Liver (tissue), 9 donors: ENCODE results near the gene SCPEP1. TPM values are rescaled to one million over a fixed set of nuclear protein-coding genes. Genes with fewer than 3 reads are reported as not detected.

ENCODE experiments used
- DNase-seq: peaks from one replicate; pipeline ENCODE4 v3.0.0-alpha.2; 2017; ENCODE audit warnings: low spot score
- H3K27ac ChIP-seq, 2 donors: one replicate each; pipeline ENCODE4 v1.7.0; 2013; ENCODE audit warnings: inconsistent platforms in 2 of 2, low read length in 2 of 2, control low read depth in 1 of 2, low read depth in 1 of 2, mild to moderate bottlenecking in 1 of 2
- H3K27me3 ChIP-seq, 4 donors: one replicate each; pipeline versions ENCODE4 v1.6.1 to v1.7.0; 2013; ENCODE audit warnings: low read length in 3 of 4, inconsistent platforms in 1 of 4, mild to moderate bottlenecking in 1 of 4, moderate library complexity in 1 of 4; ENCODE audit not compliant: control insufficient read depth in 4 of 4, insufficient read depth in 4 of 4
- H3K36me3 ChIP-seq, 4 donors: one replicate each; pipeline versions ENCODE4 v1.6.1 to v1.7.0; 2013; ENCODE audit warnings: low read length in 3 of 4, mild to moderate bottlenecking in 3 of 4, low read depth in 1 of 4, moderate library complexity in 1 of 4; ENCODE audit not compliant: control insufficient read depth in 4 of 4, insufficient read depth in 3 of 4
- H3K4me1 ChIP-seq, 4 donors: one replicate each; pipeline versions ENCODE4 v1.6.1 to v1.7.0; 2013; ENCODE audit warnings: low read length in 3 of 4, mild to moderate bottlenecking in 3 of 4, moderate library complexity in 1 of 4; ENCODE audit not compliant: control insufficient read depth in 4 of 4, insufficient read depth in 4 of 4
- H3K4me3 ChIP-seq, 3 donors: one replicate each; pipeline versions ENCODE4 v1.6.1 to v1.7.0; 2013; ENCODE audit warnings: low read length in 3 of 3, control low read depth in 1 of 3, low read depth in 1 of 3, mild to moderate bottlenecking in 1 of 3
- H3K9ac ChIP-seq, 2 donors: one replicate each; pipeline ENCODE4 v1.7.0; 2013; ENCODE audit warnings: low read length in 2 of 2, mild to moderate bottlenecking in 2 of 2, moderate library complexity in 2 of 2, control low read depth in 1 of 2, low read depth in 1 of 2
- H3K9me3 ChIP-seq, 4 donors: one replicate each; pipeline versions ENCODE4 v1.6.1 to v1.7.0; 2013; ENCODE audit warnings: low read length in 3 of 4; ENCODE audit not compliant: control insufficient read depth in 4 of 4
- ATF3 ChIP-seq: IDR thresholded peaks from 2 replicates; pipeline ENCODE4 v1.6.1; 2016; ENCODE audit warnings: antibody characterized with exemption
- CTCF ChIP-seq: fragments of 150-350 bp; IDR thresholded peaks from 2 replicates; pipeline ENCODE4 v1.5.1; 2017; ENCODE audit warnings: improper control_type of control experiment, low read depth, low read length; ENCODE audit not compliant: missing input control
- EGR1 ChIP-seq, 2 donors: IDR thresholded peaks; 2 replicates each; pipeline ENCODE4 v1.6.1; 2016 to 2018; ENCODE audit warnings: antibody characterized with exemption in 2 of 2, low read depth in 2 of 2
- FOXA1 ChIP-seq: IDR thresholded peaks from 2 replicates; pipeline ENCODE4 v1.6.1; 2016; ENCODE audit warnings: antibody characterized with exemption
- FOXA2 ChIP-seq: IDR thresholded peaks from 2 replicates; pipeline ENCODE4 v1.6.1; 2016; ENCODE audit warnings: antibody characterized with exemption
- GABPA ChIP-seq, 2 donors: IDR thresholded peaks in 1 of 2; conservative IDR thresholded peaks in 1 of 2; 2 replicates each; pipeline ENCODE4 v1.6.1; 2016; ENCODE audit warnings: antibody characterized with exemption in 2 of 2, mild to moderate bottlenecking in 1 of 2, moderate library complexity in 1 of 2
- HNF4A ChIP-seq, 2 donors: conservative IDR thresholded peaks; 2 replicates each; pipeline ENCODE4 v1.6.1; 2016; ENCODE audit warnings: antibody characterized with exemption in 2 of 2, mild to moderate bottlenecking in 2 of 2
- HNF4G ChIP-seq: IDR thresholded peaks from 2 replicates; pipeline ENCODE4 v1.6.1; 2016; ENCODE audit warnings: antibody characterized with exemption
- JUND ChIP-seq, 2 donors: IDR thresholded peaks; 2 replicates each; pipeline ENCODE4 v1.6.1; 2016; ENCODE audit warnings: antibody characterized with exemption in 2 of 2
- MAX ChIP-seq: IDR thresholded peaks from 2 replicates; pipeline ENCODE4 v1.6.1; 2016; ENCODE audit warnings: antibody characterized with exemption
- NR2F2 ChIP-seq: IDR thresholded peaks from 2 replicates; pipeline ENCODE4 v1.6.1; 2016; ENCODE audit warnings: antibody characterized with exemption
- RAD21 ChIP-seq, 2 donors: IDR thresholded peaks; 2 replicates each; pipeline ENCODE4 v1.6.1; 2016; ENCODE audit warnings: antibody characterized with exemption in 2 of 2, mild to moderate bottlenecking in 2 of 2
- REST ChIP-seq: IDR thresholded peaks from 2 replicates; pipeline ENCODE4 v1.6.1; 2016; ENCODE audit warnings: antibody characterized with exemption, mild to moderate bottlenecking
- RXRA ChIP-seq, 2 donors: IDR thresholded peaks; 2 replicates each; pipeline ENCODE4 v1.6.1; 2017 to 2018; ENCODE audit warnings: antibody characterized with exemption in 2 of 2, mild to moderate bottlenecking in 1 of 2
- SP1 ChIP-seq: IDR thresholded peaks from 2 replicates; pipeline ENCODE4 v1.6.1; 2018; ENCODE audit warnings: antibody characterized with exemption, mild to moderate bottlenecking
- TAF1 ChIP-seq: conservative IDR thresholded peaks from 2 replicates; pipeline ENCODE4 v1.6.1; 2016; ENCODE audit warnings: antibody characterized with exemption, mild to moderate bottlenecking
- YY1 ChIP-seq: IDR thresholded peaks from 2 replicates; pipeline ENCODE4 v1.6.1; 2016; ENCODE audit warnings: antibody characterized with exemption, mild to moderate bottlenecking
- ZBTB33 ChIP-seq: IDR thresholded peaks from 2 replicates; pipeline ENCODE4 v1.6.1; 2016; ENCODE audit warnings: antibody characterized with exemption
- WGBS: extraction: QIAGEN DNeasy Blood & Tissue Kit; methylation state at CpG from one replicate; pipeline ENCODE4 v1.1.7; 2013; 5-methylcytosine and 5-hydroxymethylcytosine counted together
- polyA plus RNA-seq, 2 donors: library from polyadenylated mRNA; stranded (reverse) in 1 of 2; unstranded in 1 of 2; fragments of 200-250 nt in 1 of 2; fragments of >200 nt in 1 of 2; fragmentation: Nextera tagmentation in 1 of 2; extraction: Ambion mirVana in 1 of 2; gene quantifications; one replicate each; pipeline versions ENCODE4 v1.2.1 to v1.2.3, GENCODE V29; 2013 to 2015
- total RNA-seq, 2 donors: library from RNA; depleted of rRNA; stranded (reverse); fragments of >200 nt; gene quantifications; one replicate each; pipeline ENCODE4 v1.2.3, GENCODE V29; 2014
- donor health status: healthy.
- donor health status: healthy.
- donor health status: healthy.
- donor health status: healthy.
- donor health status: healthy.

Gene SCPEP1
- total and polyA plus RNA-seq, 4 donors, result 15.7 to 29.3 (median 28.2) TPM

GRCh38 chr17:56945938-56946505 lies 31.9 kb upstream of the SCPEP1 start:
- H3K27ac ChIP-seq, result no peak overlapping the region
- no peaks in the 10 kb centered on the region for H3K27me3 ChIP-seq
- WGBS, result 95% methylated on average over 3 of the region's 3 CpGs
- TF ChIP-seq FOXA1 (no peak), REST (no peak), RAD21 (IDR thresholded peaks at IDR 0.05) (no peak), HNF4G (no peak), NR2F2 (no peak), JUND (IDR thresholded peaks at IDR 0.05) (no peak), GABPA (IDR thresholded peaks at IDR 0.05 in 1 of 2, conservative IDR thresholded peaks at IDR 0.05 in 1 of 2) (no peak), HNF4A (conservative IDR thresholded peaks at IDR 0.05) (no peak), RXRA (IDR thresholded peaks at IDR 0.05) (no peak), TAF1 (no peak), EGR1 (IDR thresholded peaks at IDR 0.05; ENCODE audit: low read depth in 2 of 2) (no peak), SP1 (no peak), MAX (no peak), ZBTB33 (no peak), FOXA2 (no peak), YY1 (no peak), ATF3 (no peak), CTCF (no peak)
- H3K9ac ChIP-seq, result no peak overlapping the region
- DNase-seq, result no peak
- H3K4me3 ChIP-seq, result no peak overlapping the region
- H3K4me1 ChIP-seq, result no peaks in the 10 kb centered on the region
- no peaks in the 10 kb centered on the region for H3K9me3 ChIP-seq
- H3K36me3 ChIP-seq, result peaks cover 6 to 44% (median 21%) of the 10 kb centered on the region in 4 donors
